Activated CD4-positive, alpha-beta memory T cell treated with anti-CD3 and anti-CD28 coated beads, Interleukin-2, amount 10 ng/mL, durations not matched to agents 7 days and 5 days (primary cell): ENCODE results near the gene ATP2A3. TPM values are rescaled to one million over a fixed set of nuclear protein-coding genes. Genes with fewer than 3 reads are reported as not detected.
A peak's percentile ranks its signal among the peaks of the same experiment; 100 is the strongest.

Experiments
- CTCF ChIA-PET: fragments of 350-600 bp; sonication (Branson Sonifier 250); formaldehyde crosslinking; loops from one replicate; lab custom pipeline; 2021; ENCODE audit warnings: antibody characterized with exemption, inconsistent platforms; lab: Charles Lee
- POLR2A ChIA-PET: fragments of 350-600 bp; sonication (Branson Sonifier 250); formaldehyde crosslinking; loops from one replicate; lab custom pipeline; 2021; ENCODE audit warnings: antibody characterized with exemption; lab: Charles Lee
- DNase-seq: peaks from one replicate; pipeline ENCODE4 v3.0.0-alpha.2; 2020
- H3K27ac Mint-ChIP-seq: one replicate; pipeline ENCODE4 v1.8.0; 2021; ENCODE audit warnings: mild to moderate bottlenecking, mixed read lengths
- H3K27me3 Mint-ChIP-seq: one replicate; pipeline ENCODE4 v1.8.0; 2021; ENCODE audit warnings: mixed read lengths
- H3K36me3 Mint-ChIP-seq: one replicate; pipeline ENCODE4 v1.8.0; 2021; ENCODE audit warnings: low read depth, mixed read lengths
- H3K4me1 Mint-ChIP-seq: one replicate; pipeline ENCODE4 v1.8.0; 2021; ENCODE audit warnings: mixed read lengths
- H3K4me3 Mint-ChIP-seq: one replicate; pipeline ENCODE4 v1.8.0; 2021; ENCODE audit warnings: mild to moderate bottlenecking, mixed read lengths
- H3K9me3 Mint-ChIP-seq: one replicate; pipeline ENCODE4 v1.8.0; 2021; ENCODE audit warnings: mixed read lengths
- total RNA-seq, 2 experiments: library from RNA; stranded (reverse); gene quantifications; one replicate each; pipeline ENCODE4 v1.2.3, GENCODE V29; 2021

The ATP2A3 gene
- total RNA-seq, 2 experiments from 2014 or later, result 290 to 291 TPM

DNA sequence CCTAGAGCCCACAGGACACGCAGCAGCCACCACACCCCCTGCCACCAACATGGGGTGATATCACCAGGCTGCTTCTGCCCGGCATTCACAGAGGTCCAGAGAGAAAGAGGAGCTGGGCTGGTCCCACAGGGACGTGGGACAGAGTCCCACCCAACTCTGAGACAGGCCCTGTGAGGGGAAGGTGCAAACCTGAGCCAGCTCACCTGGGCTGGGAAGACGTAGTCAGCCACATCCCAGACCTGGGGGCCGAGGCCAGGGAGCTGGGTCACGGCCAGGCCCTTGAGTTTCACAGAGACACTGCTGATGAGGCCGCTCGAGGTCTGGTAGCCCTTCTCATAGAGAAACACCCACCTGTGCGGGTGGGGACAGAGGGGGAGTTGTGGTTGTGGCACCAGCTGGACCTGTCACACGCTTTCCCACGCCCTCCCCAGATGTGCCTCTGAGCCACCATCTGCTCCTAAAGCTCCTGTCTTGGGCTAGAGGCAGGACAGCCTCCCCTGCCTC is 59.2 kb downstream of the ATP2A3 start:
- DNase-seq, result no peak
- CTCF ChIA-PET, result interaction anchor here (0.7 to 1.4 kb wide), 2 partner anchors 9 to 1895 kb away, joined by 3 to 4 read pairs; no protein-coding TSS in a partner anchor
- Mint-ChIP-seq H3K4me3 (no peak overlapping the region), H3K4me1 (no peaks in the 10 kb centered on the region), H3K9me3 (no peaks in the 10 kb centered on the region), H3K36me3 (no peaks in the 10 kb centered on the region), H3K27ac (no peak overlapping the region), H3K27me3 (no peaks in the 10 kb centered on the region)
- POLR2A ChIA-PET, result interaction anchor here (1.1 kb wide), 1 partner anchor 60 kb away, joined by 3 read pairs; the partner anchor contains the start of gene ATP2A3

GRCh38 chr17:3904501-3904900 is 59.7 kb downstream of the ATP2A3 start:
- no peaks in the 10 kb centered on the region for H3K36me3 Mint-ChIP-seq
- no peak overlapping the region for H3K27ac Mint-ChIP-seq
- no peaks in the 10 kb centered on the region for H3K9me3 Mint-ChIP-seq
- POLR2A ChIA-PET, result interaction anchor here (1.1 kb wide), 1 partner anchor 60 kb away, joined by 3 read pairs; the partner anchor contains the start of gene ATP2A3
- H3K4me1 Mint-ChIP-seq, result no peaks in the 10 kb centered on the region
- no peaks in the 10 kb centered on the region for H3K27me3 Mint-ChIP-seq
- CTCF ChIA-PET, result interaction anchor here (1.4 kb wide), 2 partner anchors 9 kb away, joined by 3 to 7 read pairs; no protein-coding TSS in a partner anchor
- H3K4me3 Mint-ChIP-seq, result no peak overlapping the region
- no peak for DNase-seq

- CTCF ChIA-PET, result interaction anchor here (1.4 kb wide), 1 partner anchor 10 kb away, joined by 7 read pairs; no protein-coding TSS in a partner anchor
- H3K4me1 Mint-ChIP-seq, result no peaks in the 10 kb centered on the region
These were observed 60.4 kb downstream of the ATP2A3 start for GRCh38 chr17:3903881-3904290.

DNA sequence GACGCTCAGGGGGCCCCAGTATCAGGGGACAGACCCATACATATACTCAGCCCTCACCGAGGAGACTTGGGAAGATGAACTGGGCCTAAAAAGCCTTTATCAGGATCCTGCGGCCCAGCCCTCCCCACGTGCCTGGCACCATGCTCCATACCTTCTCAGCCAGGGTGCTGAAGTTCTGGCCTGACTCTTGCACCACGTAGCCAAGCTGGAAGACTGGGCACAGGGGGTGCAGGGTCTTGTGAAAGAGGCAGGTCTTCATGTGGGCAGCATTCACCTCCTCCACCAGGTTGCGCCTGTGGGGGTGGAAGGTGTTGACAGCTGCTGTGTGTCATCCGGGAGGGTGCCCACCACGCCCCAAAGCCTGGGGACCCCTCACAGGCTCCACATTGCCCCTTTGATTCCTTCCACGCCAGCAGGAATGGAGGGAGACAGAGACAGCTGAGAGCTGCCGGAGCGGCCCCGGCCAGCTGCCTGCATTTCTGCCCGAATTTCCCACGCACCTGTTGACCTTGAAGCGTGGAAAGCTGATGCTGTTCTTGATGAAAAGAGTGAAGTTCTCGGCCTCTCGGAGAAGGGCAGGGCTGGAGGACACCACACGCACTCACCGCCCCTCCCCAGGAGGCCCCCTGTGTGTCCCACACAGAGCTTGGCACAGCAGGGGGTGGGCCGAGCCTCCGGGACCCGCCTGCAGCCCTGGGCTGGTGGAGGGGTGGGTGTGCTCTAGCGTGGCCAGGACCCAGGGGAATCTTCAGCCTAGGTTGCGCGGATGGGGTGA is 61.0 kb downstream of the ATP2A3 start:
- H3K4me3 Mint-ChIP-seq, result no peak overlapping the region
- H3K27ac Mint-ChIP-seq, result no peak overlapping the region
- CTCF ChIA-PET, result interaction anchor here (1.4 kb wide), 1 partner anchor 10 kb away, joined by 7 read pairs; no protein-coding TSS in a partner anchor
- POLR2A ChIA-PET, result interaction anchor here (1.1 kb wide), 1 partner anchor 11 kb away, joined by 3 read pairs; the partner anchor contains the start of gene CAMKK1
- no peaks in the 10 kb centered on the region for H3K27me3 Mint-ChIP-seq
- no peaks in the 10 kb centered on the region for H3K36me3 Mint-ChIP-seq
- no peaks in the 10 kb centered on the region for H3K4me1 Mint-ChIP-seq
- no peaks in the 10 kb centered on the region for H3K9me3 Mint-ChIP-seq
- no peak for DNase-seq

More at GRCh38 chr17:3903881-3904290, 60.4 kb downstream of the ATP2A3 start:
- no peaks in the 10 kb centered on the region for H3K9me3 Mint-ChIP-seq
- H3K36me3 Mint-ChIP-seq, result no peaks in the 10 kb centered on the region
- no peak overlapping the region for H3K4me3 Mint-ChIP-seq
- H3K27ac Mint-ChIP-seq, result no peak overlapping the region
- no peak for DNase-seq
- H3K27me3 Mint-ChIP-seq, result no peaks in the 10 kb centered on the region
- POLR2A ChIA-PET, result interaction anchor here (1.1 kb wide), 1 partner anchor 11 kb away, joined by 3 read pairs; the partner anchor contains the start of gene CAMKK1

- no peaks in the 10 kb centered on the region for H3K36me3 Mint-ChIP-seq
- CTCF ChIA-PET, result interaction anchor here (0.5 kb wide), 1 partner anchor 110 kb away, joined by 3 read pairs; no protein-coding TSS in a partner anchor
- POLR2A ChIA-PET, result no interaction called here
- H3K27me3 Mint-ChIP-seq, result no peaks in the 10 kb centered on the region
- H3K9me3 Mint-ChIP-seq, result no peaks in the 10 kb centered on the region
- DNase-seq, result no peak
- no peak overlapping the region for H3K27ac Mint-ChIP-seq
- H3K4me3 Mint-ChIP-seq, result no peak overlapping the region
- H3K4me1 Mint-ChIP-seq, result no peaks in the 10 kb centered on the region
These were observed 63.6 kb downstream of the ATP2A3 start for GRCh38 chr17:3900646-3901045.

DNA sequence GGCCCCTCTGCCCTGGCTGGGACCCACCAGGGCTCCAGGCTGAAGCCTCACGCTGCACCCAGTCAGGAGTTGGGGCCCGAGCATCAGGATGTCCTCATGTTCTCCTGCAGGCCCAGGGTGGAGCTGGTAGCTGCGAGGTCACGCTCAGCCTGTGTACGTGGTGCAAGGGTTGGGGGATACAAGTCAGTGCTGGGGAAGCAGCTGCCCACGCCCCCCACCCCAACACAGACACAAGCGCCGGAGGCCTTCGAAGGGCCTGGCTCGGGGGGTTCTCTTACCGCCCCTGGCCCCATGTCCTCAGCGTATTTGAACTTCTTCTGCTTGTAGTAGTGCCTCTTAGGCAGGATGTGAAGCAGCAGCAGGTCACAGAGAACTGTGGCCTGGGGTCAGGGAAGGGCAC is 66.5 kb downstream of the ATP2A3 start:
- Mint-ChIP-seq H3K9me3 (no peaks in the 10 kb centered on the region), H3K27me3 (no peaks in the 10 kb centered on the region), H3K36me3 (no peaks in the 10 kb centered on the region), H3K4me3 (no peak overlapping the region), H3K27ac (no peak overlapping the region), H3K4me1 (peaks cover 9% of the 10 kb centered on the region)
- no peak for DNase-seq
- ChIA-PET POLR2A (no interaction called here), CTCF (interaction anchor here (1.1 kb wide), 1 partner anchor 15 kb away, joined by 3 read pairs; no protein-coding TSS in a partner anchor)

DNA sequence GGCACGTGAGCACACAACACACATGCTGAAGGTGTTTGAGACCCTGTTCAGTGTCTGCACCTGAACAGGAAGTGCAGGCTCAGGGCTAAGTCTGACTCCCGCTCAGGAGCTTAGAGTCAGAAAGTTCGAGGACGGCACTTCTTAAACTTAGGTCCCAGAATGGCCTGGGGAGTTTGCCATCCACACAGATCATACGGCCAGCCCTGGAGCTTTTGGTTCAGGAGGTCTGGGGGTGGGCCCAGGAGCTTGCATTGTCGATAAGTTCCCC is 67.3 kb downstream of the ATP2A3 start:
- no peak overlapping the region for H3K27ac Mint-ChIP-seq
- POLR2A ChIA-PET, result no interaction called here
- CTCF ChIA-PET, result interaction anchor here (0.7 kb wide), 1 partner anchor 17 kb away, joined by 3 read pairs; no protein-coding TSS in a partner anchor
- H3K36me3 Mint-ChIP-seq, result no peaks in the 10 kb centered on the region
- no peak overlapping the region for H3K4me3 Mint-ChIP-seq
- peaks cover 12% of the 10 kb centered on the region for H3K4me1 Mint-ChIP-seq
- DNase-seq, result no peak
- H3K9me3 Mint-ChIP-seq, result no peaks in the 10 kb centered on the region
- H3K27me3 Mint-ChIP-seq, result no peaks in the 10 kb centered on the region

DNA sequence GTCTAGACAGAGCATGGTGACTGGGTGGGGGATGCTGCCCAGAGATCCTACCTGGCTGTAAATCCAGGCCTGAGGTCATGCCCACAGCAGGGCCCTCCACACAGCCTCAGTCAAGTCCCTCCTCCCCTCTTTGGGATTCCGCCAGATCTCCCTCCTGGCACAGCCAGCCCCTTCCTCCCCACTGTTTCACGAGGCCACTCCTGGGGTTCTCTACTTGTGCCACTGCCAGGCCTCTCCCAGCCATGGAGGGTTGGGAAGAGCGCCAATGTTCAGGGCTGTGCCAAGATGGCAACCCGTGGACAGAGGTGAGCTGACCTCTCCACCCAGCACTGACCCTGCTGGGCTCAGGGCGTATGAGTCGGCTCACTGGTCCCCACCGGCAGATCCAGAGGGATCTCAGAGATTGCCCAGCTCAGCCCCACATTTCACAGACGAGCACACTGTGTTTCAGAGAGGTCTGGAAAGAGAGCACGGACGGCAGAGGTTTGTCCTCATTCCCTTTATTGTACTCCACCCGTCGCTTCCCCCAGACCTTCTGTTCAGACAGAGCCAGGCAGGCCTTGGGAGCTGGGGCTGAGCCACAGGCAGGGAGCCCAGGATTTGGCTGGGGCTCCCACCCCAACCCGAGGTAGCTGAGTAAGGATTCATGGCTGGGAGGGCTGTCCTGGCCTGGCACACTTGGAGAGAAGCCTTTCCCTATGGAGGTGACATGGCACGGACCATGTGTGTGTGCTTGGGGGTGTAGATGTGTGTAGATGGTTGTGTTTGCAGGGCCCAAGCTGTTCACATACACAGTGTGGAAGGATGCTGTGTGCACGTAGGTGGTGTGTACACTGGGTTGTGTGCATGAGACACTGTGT is 67.9 kb downstream of the ATP2A3 start:
- Mint-ChIP-seq H3K36me3 (no peaks in the 10 kb centered on the region), H3K27me3 (peaks cover 4% of the 10 kb centered on the region), H3K27ac (no peak overlapping the region), H3K4me1 (peaks cover 17% of the 10 kb centered on the region), H3K4me3 (no peak overlapping the region), H3K9me3 (no peaks in the 10 kb centered on the region)
- POLR2A ChIA-PET, result no interaction called here
- CTCF ChIA-PET, result interaction anchor here (0.7 kb wide), 1 partner anchor 18 kb away, joined by 3 read pairs; no protein-coding TSS in a partner anchor
- no peak for DNase-seq

GRCh38 chr17:3895354-3895753 is 68.9 kb downstream of the ATP2A3 start:
- DNase-seq, result no peak
- H3K27me3 Mint-ChIP-seq, result peaks cover 8% of the 10 kb centered on the region
- H3K4me3 Mint-ChIP-seq, result no peak overlapping the region
- H3K4me1 Mint-ChIP-seq, result peaks cover 20% of the 10 kb centered on the region
- H3K27ac Mint-ChIP-seq, result peak overlapping the region; percentile 47
- POLR2A ChIA-PET, result no interaction called here
- no peaks in the 10 kb centered on the region for H3K36me3 Mint-ChIP-seq
- CTCF ChIA-PET, result no interaction called here
- no peaks in the 10 kb centered on the region for H3K9me3 Mint-ChIP-seq

DNA sequence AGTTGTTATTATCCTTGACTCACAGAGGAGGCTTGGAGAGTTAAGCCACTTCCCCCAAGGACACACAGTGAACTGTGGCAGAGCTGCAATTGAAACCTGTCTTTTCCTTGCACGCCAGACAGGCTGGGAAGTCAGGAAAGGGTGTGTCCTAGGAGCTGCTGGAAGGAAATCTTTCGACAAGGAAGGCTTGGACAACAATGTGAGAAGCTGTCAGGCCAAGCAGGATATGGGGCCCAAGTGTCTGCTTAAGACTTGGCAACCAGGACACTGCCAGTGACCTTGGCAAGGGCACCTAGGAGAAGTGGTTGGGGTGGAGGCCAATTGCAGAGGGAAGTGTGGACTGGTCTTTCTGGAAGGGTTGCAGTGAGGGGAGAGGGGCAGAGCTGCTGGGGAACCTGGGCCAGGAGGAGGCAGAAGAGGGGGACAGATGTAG is 69.3 kb downstream of the ATP2A3 start:
- Mint-ChIP-seq H3K27me3 (peaks cover 8% of the 10 kb centered on the region), H3K4me3 (no peak overlapping the region), H3K4me1 (peaks cover 20% of the 10 kb centered on the region), H3K27ac (peak overlapping the region; percentile 47), H3K9me3 (no peaks in the 10 kb centered on the region), H3K36me3 (no peaks in the 10 kb centered on the region)
- POLR2A ChIA-PET, result interaction anchor here (0.7 to 0.8 kb wide), 2 partner anchors 8 to 30 kb away, joined by 3 read pairs; no protein-coding TSS in a partner anchor
- CTCF ChIA-PET, result interaction anchor here (1.2 to 2.8 kb wide), 3 partner anchors 19 to 49 kb away, joined by 4 to 14 read pairs (median 6); partner anchors contain the start of genes NCBP3 and P2RX1
- no peak for DNase-seq

DNA sequence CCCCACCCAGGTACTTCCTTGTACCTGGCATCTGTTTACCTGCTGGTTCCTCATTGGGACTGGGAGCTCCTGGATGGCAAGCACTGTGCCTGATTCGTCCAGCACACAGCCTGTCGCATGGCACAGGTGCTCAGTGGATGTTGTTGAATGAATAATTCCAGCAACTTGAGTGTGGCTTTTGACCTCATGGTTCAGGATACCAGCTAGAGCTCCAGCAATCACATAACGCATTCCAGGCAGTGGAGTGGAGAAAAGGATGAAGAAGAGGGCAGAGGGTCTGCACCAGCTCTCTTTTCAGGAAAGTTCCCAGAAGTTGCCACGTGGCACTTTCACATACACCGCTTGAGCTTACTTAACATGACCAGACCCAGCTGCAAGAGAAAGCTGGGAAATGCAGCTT is 70.0 kb downstream of the ATP2A3 start:
- peaks cover 20% of the 10 kb centered on the region for H3K4me1 Mint-ChIP-seq
- H3K9me3 Mint-ChIP-seq, result no peaks in the 10 kb centered on the region
- peak overlapping the region; percentile 72 for H3K27ac Mint-ChIP-seq
- DNase-seq, result no peak
- ChIA-PET POLR2A (interaction anchor here (0.8 to 2.1 kb wide), 3 partner anchors 8 to 171 kb away, joined by 3 to 7 read pairs (median 3); partner anchors contain the start of gene HASPIN), CTCF (interaction anchor here (0.5 to 2.8 kb wide), 4 partner anchors 20 to 52 kb away, joined by 4 to 14 read pairs (median 5); partner anchors contain the start of genes NCBP3 and P2RX1)
- H3K27me3 Mint-ChIP-seq, result peaks cover 8% of the 10 kb centered on the region
- H3K4me3 Mint-ChIP-seq, result peak overlapping the region; percentile 73
- no peaks in the 10 kb centered on the region for H3K36me3 Mint-ChIP-seq

GRCh38 chr17:3893720-3894116 is 70.5 kb downstream of the ATP2A3 start:
- H3K27ac Mint-ChIP-seq, result peak overlapping the region; percentile 72
- H3K36me3 Mint-ChIP-seq, result no peaks in the 10 kb centered on the region
- ChIA-PET CTCF (interaction anchor here (1.2 to 2.8 kb wide), 4 partner anchors 20 to 48 kb away, joined by 4 to 14 read pairs (median 5); partner anchors contain the start of genes NCBP3 and P2RX1), POLR2A (interaction anchor here (1.4 to 2.1 kb wide), 3 partner anchors 72 to 249 kb away, joined by 3 to 7 read pairs (median 5); partner anchors contain the start of genes CYB5D2, HASPIN and ZZEF1)
- no peak for DNase-seq
- H3K4me1 Mint-ChIP-seq, result peaks cover 20% of the 10 kb centered on the region
- H3K4me3 Mint-ChIP-seq, result peak overlapping the region; percentile 73
- H3K9me3 Mint-ChIP-seq, result no peaks in the 10 kb centered on the region
- H3K27me3 Mint-ChIP-seq, result peaks cover 8% of the 10 kb centered on the region
